ENCODE results near the gene ANKRD60. TPM values are rescaled to one million over a fixed set of nuclear protein-coding genes. Genes with fewer than 3 reads are reported as not detected.

The ANKRD60 gene
- total RNA-seq, 2 donors from 2014 or later = not detected

- TF ChIP-seq CTCF (IDR thresholded peaks at IDR 0.05) = no peak
- no peaks in the 10 kb centered on the region for H3K27me3 ChIP-seq (replicated peaks; ENCODE audit: insufficient read depth)
Measured at GRCh38 chr20:58251979-58252591, 23.6 kb upstream of the ANKRD60 start.

DNA sequence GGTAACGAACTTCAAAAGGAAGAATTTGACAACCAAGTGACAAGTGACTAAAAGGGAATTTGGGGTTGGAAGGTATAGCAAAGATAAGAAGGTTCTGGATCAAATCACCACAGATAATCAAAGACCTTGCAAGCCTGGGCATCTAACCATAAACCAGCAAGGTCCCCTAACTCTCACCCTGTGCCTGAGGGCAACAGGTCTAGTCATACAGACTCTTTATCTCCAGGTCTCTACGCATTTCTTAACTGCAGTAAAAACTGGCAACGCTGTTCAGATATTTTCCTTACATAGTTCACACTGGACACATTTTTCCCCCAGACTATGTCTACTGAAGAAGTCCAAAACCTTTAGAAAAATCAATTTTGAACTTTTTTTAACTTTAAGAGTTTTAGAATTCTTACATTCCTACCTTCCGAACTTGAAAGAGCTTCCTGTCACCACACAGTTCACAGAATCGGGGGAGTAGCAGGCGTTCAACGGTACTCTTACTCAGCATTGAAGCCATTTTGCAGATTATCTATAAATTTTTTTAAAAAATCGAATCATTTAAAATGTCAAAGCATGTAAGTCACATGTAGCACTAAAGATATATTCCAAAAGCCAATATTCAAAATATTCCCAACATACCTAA lies 23.0 kb upstream of the ANKRD60 start:
- no peak for TF ChIP-seq CTCF (IDR thresholded peaks at IDR 0.05)
- Histone ChIP-seq H3K27me3 (replicated peaks; ENCODE audit: insufficient read depth) (no peaks in the 10 kb centered on the region), H3K4me3 (no peak overlapping the region), H3K36me3 (peaks cover 7% of the 10 kb centered on the region), H3K4me1 (ENCODE audit: control insufficient read depth in 1 of 2, low read depth in 2 of 2) (no peaks in the 10 kb centered on the region), H3K27ac (no peak overlapping the region), H3K9me3 (no peaks in the 10 kb centered on the region)
- DNase-seq (ENCODE audit: low spot score) (no peak), ATAC-seq (ENCODE audit: insufficient number of reproducible peaks, low FRiP score, low read depth) (no peak)

More at GRCh38 chr20:58251979-58252591, 23.6 kb upstream of the ANKRD60 start:
- H3K4me3 ChIP-seq = no peak overlapping the region
- DNase-seq (ENCODE audit: low spot score) = no peak
- H3K4me1 ChIP-seq (ENCODE audit: control insufficient read depth in 1 of 2, low read depth in 2 of 2) = no peaks in the 10 kb centered on the region
- no peak for ATAC-seq (ENCODE audit: insufficient number of reproducible peaks, low FRiP score, low read depth)
- no peaks in the 10 kb centered on the region for H3K9me3 ChIP-seq
- peaks cover 6% of the 10 kb centered on the region for H3K36me3 ChIP-seq
- no peak overlapping the region for H3K27ac ChIP-seq

DNA sequence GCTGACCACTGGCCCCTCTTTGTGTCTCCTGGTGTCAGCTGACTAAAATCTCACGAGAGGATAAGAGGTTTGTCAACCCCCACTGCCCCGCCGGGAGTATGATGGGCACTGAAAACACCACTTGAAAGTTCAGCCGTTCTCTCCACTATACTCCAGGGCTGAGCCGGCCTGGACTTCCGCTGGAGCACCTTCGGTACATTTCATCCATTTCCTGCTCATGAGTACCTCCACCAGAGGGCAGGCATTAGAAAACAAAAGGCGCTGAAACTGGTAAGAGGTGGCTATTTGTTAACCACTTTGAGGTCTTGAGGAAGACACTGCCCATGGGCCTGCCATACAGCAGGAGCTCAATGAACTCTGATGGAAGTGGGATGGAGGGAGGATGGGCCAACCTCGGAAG lies 17.9 kb upstream of the ANKRD60 start:
- Histone ChIP-seq H3K36me3 (peaks cover 29% of the 10 kb centered on the region), H3K27me3 (replicated peaks; ENCODE audit: insufficient read depth) (no peaks in the 10 kb centered on the region), H3K4me1 (ENCODE audit: control insufficient read depth in 1 of 2, low read depth in 2 of 2) (no peaks in the 10 kb centered on the region), H3K9me3 (no peaks in the 10 kb centered on the region), H3K4me3 (no peak overlapping the region), H3K27ac (no peak overlapping the region)
- no peak for DNase-seq (ENCODE audit: low spot score)
- TF ChIP-seq CTCF (IDR thresholded peaks at IDR 0.05) = no peak
- no peak for ATAC-seq (ENCODE audit: insufficient number of reproducible peaks, low FRiP score, low read depth)

GRCh38 chr20:58245931-58246330 lies 17.5 kb upstream of the ANKRD60 start:
- Histone ChIP-seq H3K27ac (no peak overlapping the region), H3K9me3 (no peaks in the 10 kb centered on the region), H3K4me3 (no peak overlapping the region), H3K4me1 (ENCODE audit: control insufficient read depth in 1 of 2, low read depth in 2 of 2) (no peaks in the 10 kb centered on the region), H3K27me3 (replicated peaks; ENCODE audit: insufficient read depth) (no peaks in the 10 kb centered on the region), H3K36me3 (peaks cover 29% of the 10 kb centered on the region)
- TF ChIP-seq CTCF (IDR thresholded peaks at IDR 0.05) = no peak
- ATAC-seq (ENCODE audit: insufficient number of reproducible peaks, low FRiP score, low read depth) = no peak
- DNase-seq (ENCODE audit: low spot score) = no peak

DNA sequence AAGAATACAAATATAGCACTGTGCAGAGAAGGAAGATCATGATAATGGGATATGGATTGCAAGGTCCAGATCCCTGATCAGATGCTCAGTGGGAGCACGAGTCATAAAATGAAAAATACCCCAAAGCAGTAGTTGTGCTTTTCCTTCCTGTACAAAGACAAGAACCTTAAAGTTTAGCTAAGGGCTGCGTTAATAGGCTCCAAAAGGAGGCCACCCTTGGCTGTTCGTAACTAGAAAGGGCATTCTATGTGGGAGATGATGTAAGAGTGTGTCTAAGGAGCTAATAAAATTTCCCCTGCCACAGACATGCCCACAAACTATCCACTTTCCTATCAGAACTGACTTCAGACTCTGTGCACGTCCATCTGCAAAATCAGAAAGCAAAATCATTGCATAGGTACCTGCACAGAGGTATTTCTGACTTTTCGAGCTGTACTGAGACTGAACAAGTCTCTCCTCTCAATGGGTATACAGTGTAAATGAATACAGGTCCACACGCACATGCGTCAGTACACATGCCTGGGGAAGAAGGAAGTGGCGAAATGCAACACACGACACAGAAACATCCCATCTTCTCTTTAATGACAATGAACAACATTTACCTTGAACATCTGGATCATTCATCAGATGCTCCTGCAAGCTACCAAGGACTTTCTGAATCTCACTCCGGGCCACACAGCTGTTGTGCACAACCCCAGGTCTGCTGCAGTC lies 16.9 kb upstream of the ANKRD60 start:
- Histone ChIP-seq H3K27me3 (replicated peaks; ENCODE audit: insufficient read depth) (no peaks in the 10 kb centered on the region), H3K27ac (no peak overlapping the region), H3K4me1 (ENCODE audit: control insufficient read depth in 1 of 2, low read depth in 2 of 2) (no peaks in the 10 kb centered on the region), H3K4me3 (no peak overlapping the region), H3K9me3 (no peaks in the 10 kb centered on the region), H3K36me3 (peaks cover 29% of the 10 kb centered on the region)
- TF ChIP-seq CTCF (IDR thresholded peaks at IDR 0.05) = no peak
- DNase-seq (ENCODE audit: low spot score) (no peak), ATAC-seq (ENCODE audit: insufficient number of reproducible peaks, low FRiP score, low read depth) (no peak)

All from thoracic aorta (tissue), 2 donors.